HG03280 (cell line): ENCODE measurements around the gene SLC39A2.
"Not testable (repeated sequence)": the region's sequence is repeated elsewhere in the genome, so short reads cannot be mapped to it uniquely, and the experiment has no call there.

ENCODE experiments used
- ATAC-seq: cut with Tn5 transposase; IDR thresholded peaks from one replicate; pipeline ENCODE4 v1.9.1; 2021; ENCODE audit warnings: mild to moderate bottlenecking, moderate library complexity; ENCODE audit not compliant: unreplicated experiment

Gene SLC39A2

GRCh38 chr14:20998674-20999366, at the start of gene SLC39A2:
TSS of gene SLC39A2 (plus strand) at chr14:20999293. CDS start at chr14:20999447, 154 bp downstream.
- no peak for ATAC-seq

- not testable (repeated sequence) for ATAC-seq
Measured at GRCh38 chr14:20954736-20955537, 44.2 kb upstream of the SLC39A2 start, which contains the start of gene RNASE2. TSS of gene RNASE2 (plus strand) at chr14:20955487. CDS start at chr14:20955772, 285 bp downstream.

- not testable (repeated sequence) for ATAC-seq
Measured at GRCh38 chr14:20955538-20955873, 43.6 kb upstream of the SLC39A2 start.

GRCh38 chr14:20956376-20956976, 42.6 kb upstream of the SLC39A2 start:
- ATAC-seq, result no peak

- not testable (repeated sequence) for ATAC-seq
Measured at GRCh38 chr14:20958946-20959345, 40.1 kb upstream of the SLC39A2 start.

GRCh38 chr14:20969336-20969735, 29.8 kb upstream of the SLC39A2 start:
- ATAC-seq, result no peak

- peak; percentile 11 for ATAC-seq
Measured at GRCh38 chr14:20970647-20970982, 28.5 kb upstream of the SLC39A2 start.

GRCh38 chr14:20970983-20971704, 27.9 kb upstream of the SLC39A2 start:
- peak; percentile 94 for ATAC-seq

GRCh38 chr14:20971705-20972021, 27.4 kb upstream of the SLC39A2 start:
- no peak for ATAC-seq

- no peak for ATAC-seq
Measured at GRCh38 chr14:20973501-20973900, 25.6 kb upstream of the SLC39A2 start.

GRCh38 chr14:20976291-20976690, 22.8 kb upstream of the SLC39A2 start:
- ATAC-seq, result no peak

- ATAC-seq, result no peak
Measured at GRCh38 chr14:20978687-20979086, 20.4 kb upstream of the SLC39A2 start.

- ATAC-seq, result no peak
Measured at GRCh38 chr14:20980906-20981305, 18.2 kb upstream of the SLC39A2 start.

- ATAC-seq, result no peak
Measured at GRCh38 chr14:20982646-20983369, 16.3 kb upstream of the SLC39A2 start.

GRCh38 chr14:20985650-20986049, 13.4 kb upstream of the SLC39A2 start:
- ATAC-seq, result not testable (repeated sequence)

- ATAC-seq, result no peak
Measured at GRCh38 chr14:20986811-20987210, 12.3 kb upstream of the SLC39A2 start.

- ATAC-seq, result no peak
Measured at GRCh38 chr14:20988717-20989470, 10.2 kb upstream of the SLC39A2 start.

- no peak for ATAC-seq
Measured at GRCh38 chr14:20989471-20989786, 9.7 kb upstream of the SLC39A2 start.

- ATAC-seq, result peak; percentile 94
Measured at GRCh38 chr14:20989787-20990600, 9.1 kb upstream of the SLC39A2 start, which contains the start of gene METTL17. TSS of gene METTL17 (plus strand) at chr14:20989980. CDS start at chr14:20990003, 23 bp downstream.
